GM18519 (cell line): ENCODE data around the gene WDR17.

ENCODE experiments used
- ATAC-seq: cut with Tn5 transposase; IDR thresholded peaks from one replicate; pipeline ENCODE4 v1.9.1; 2021; ENCODE audit warnings: mild to moderate bottlenecking, moderate library complexity; ENCODE audit not compliant: unreplicated experiment, low FRiP score

The WDR17 gene

GRCh38 chr4:176084769-176085168 is 19.1 kb downstream of the WDR17 start:
- no peak for ATAC-seq

GRCh38 chr4:176090115-176090514 is 24.5 kb downstream of the WDR17 start:
- peak; percentile 76 for ATAC-seq

GRCh38 chr4:176099314-176099713 is 33.7 kb downstream of the WDR17 start:
- ATAC-seq = no peak

- no peak for ATAC-seq
Measured at GRCh38 chr4:176102414-176103063, 36.9 kb downstream of the WDR17 start.

- ATAC-seq = no peak
Measured at GRCh38 chr4:176107695-176108094, 42.1 kb downstream of the WDR17 start.

GRCh38 chr4:176123710-176124407 is 58.2 kb downstream of the WDR17 start:
- peak; percentile 100 for ATAC-seq

- ATAC-seq = no peak
Measured at GRCh38 chr4:176125063-176125462, 59.4 kb downstream of the WDR17 start.

GRCh38 chr4:176134670-176135069 is 69.0 kb downstream of the WDR17 start:
- ATAC-seq = no peak

- ATAC-seq = no peak
Measured at GRCh38 chr4:176137631-176138030, 72.0 kb downstream of the WDR17 start.

- no peak for ATAC-seq
Measured at GRCh38 chr4:176139518-176139917, 73.9 kb downstream of the WDR17 start.

- ATAC-seq = no peak
Measured at GRCh38 chr4:176142253-176142652, 76.6 kb downstream of the WDR17 start.

- peak; percentile 16 for ATAC-seq
Measured at GRCh38 chr4:176149680-176150355, 84.2 kb downstream of the WDR17 start.

- ATAC-seq = peak; percentile 40
Measured at GRCh38 chr4:176150356-176150682, 84.7 kb downstream of the WDR17 start.

GRCh38 chr4:176150704-176151103 is 85.1 kb downstream of the WDR17 start:
- ATAC-seq = no peak

GRCh38 chr4:176153124-176153523 is 87.5 kb downstream of the WDR17 start:
- ATAC-seq = no peak

GRCh38 chr4:176156656-176157055 is 91.0 kb downstream of the WDR17 start:
- no peak for ATAC-seq

- no peak for ATAC-seq
Measured at GRCh38 chr4:176163041-176163440, 97.4 kb downstream of the WDR17 start.

- ATAC-seq = no peak
Measured at GRCh38 chr4:176185051-176185450, 119.4 kb downstream of the WDR17 start.

GRCh38 chr4:176186067-176186466 is 120.4 kb downstream of the WDR17 start:
- no peak for ATAC-seq

- ATAC-seq = no peak
Measured at GRCh38 chr4:176186671-176187395, 121.2 kb downstream of the WDR17 start.

- no peak for ATAC-seq
Measured at GRCh38 chr4:176187624-176188023, 122.0 kb downstream of the WDR17 start.
